Mesothelial cell of epicardium (in vitro differentiated cells): ENCODE measurements around the gene TICRR. TPM values are rescaled to one million over a fixed set of nuclear protein-coding genes. Genes with fewer than 3 reads are reported as not detected.

Experiments
- DNase-seq, 2 experiments: peaks; one replicate each; pipeline ENCODE4 v3.0.0; 2021; ENCODE audit warnings: low spot score in 2 of 2; ENCODE audit not compliant: unreplicated experiment in 2 of 2
- H3K27ac Mint-ChIP-seq: 2 replicates; pipeline ENCODE4 v1.8.0; 2021; ENCODE audit warnings: mixed read lengths
- H3K27me3 Mint-ChIP-seq: 2 replicates; pipeline ENCODE4 v1.8.0; 2021; ENCODE audit warnings: low read depth, mixed read lengths
- H3K36me3 Mint-ChIP-seq: 2 replicates; pipeline ENCODE4 v1.8.0; 2021; ENCODE audit warnings: mixed read lengths
- H3K4me1 Mint-ChIP-seq: 2 replicates; pipeline ENCODE4 v1.8.0; 2021; ENCODE audit warnings: mixed read lengths
- H3K4me3 Mint-ChIP-seq: 2 replicates; pipeline ENCODE4 v1.8.0; 2021; ENCODE audit warnings: mild to moderate bottlenecking, moderate library complexity, mixed read lengths
- H3K9me3 Mint-ChIP-seq: 2 replicates; pipeline ENCODE4 v1.8.0; 2021; ENCODE audit warnings: mixed read lengths
- CTCF ChIP-seq: fragments of 200-600 bp; sonication (generic); IDR thresholded peaks from one replicate; pipeline ENCODE4 v1.5.0; 2021; ENCODE audit warnings: antibody characterized with exemption; ENCODE audit not compliant: unreplicated experiment
- total RNA-seq: library from RNA; stranded (reverse); gene quantifications from 3 replicates; pipeline ENCODE4 v1.2.1, GENCODE V29; 2021

Gene TICRR
- total RNA-seq, 1 donor from 2014 or later = 10.2 TPM

- Mint-ChIP-seq H3K27ac (no peak overlapping the region), H3K27me3 (no peaks in the 10 kb centered on the region), H3K4me3 (no peak overlapping the region), H3K9me3 (no peaks in the 10 kb centered on the region), H3K4me1 (no peaks in the 10 kb centered on the region), H3K36me3 (peaks cover 39% of the 10 kb centered on the region)
- no peak for DNase-seq
- TF ChIP-seq CTCF = no peak
Observed at GRCh38 chr15:89625716-89626115, 50.4 kb downstream of the TICRR start.

GRCh38 chr15:89627256-89627970, 52.1 kb downstream of the TICRR start:
- Mint-ChIP-seq H3K36me3 (peaks cover 51% of the 10 kb centered on the region), H3K27ac (no peak overlapping the region), H3K4me1 (no peaks in the 10 kb centered on the region), H3K27me3 (no peaks in the 10 kb centered on the region), H3K4me3 (no peak overlapping the region), H3K9me3 (no peaks in the 10 kb centered on the region)
- TF ChIP-seq CTCF = no peak
- no peak for DNase-seq

- no peaks in the 10 kb centered on the region for H3K27me3 Mint-ChIP-seq
- H3K4me1 Mint-ChIP-seq = no peaks in the 10 kb centered on the region
- no peak for TF ChIP-seq CTCF
- no peaks in the 10 kb centered on the region for H3K9me3 Mint-ChIP-seq
- no peak overlapping the region for H3K27ac Mint-ChIP-seq
- no peak overlapping the region for H3K4me3 Mint-ChIP-seq
- peaks cover 57% of the 10 kb centered on the region for H3K36me3 Mint-ChIP-seq
- DNase-seq = no peak
Observed at GRCh38 chr15:89628301-89628700, 53.0 kb downstream of the TICRR start.

GRCh38 chr15:89628806-89629715, 53.8 kb downstream of the TICRR start:
- no peak for DNase-seq
- TF ChIP-seq CTCF = no peak
- H3K27ac Mint-ChIP-seq = no peak overlapping the region
- no peaks in the 10 kb centered on the region for H3K9me3 Mint-ChIP-seq
- H3K27me3 Mint-ChIP-seq = no peaks in the 10 kb centered on the region
- H3K36me3 Mint-ChIP-seq = peaks cover 56% of the 10 kb centered on the region
- no peak overlapping the region for H3K4me3 Mint-ChIP-seq
- H3K4me1 Mint-ChIP-seq = no peaks in the 10 kb centered on the region

GRCh38 chr15:89629829-89630228, 54.6 kb downstream of the TICRR start:
- H3K9me3 Mint-ChIP-seq = no peaks in the 10 kb centered on the region
- H3K4me1 Mint-ChIP-seq = no peaks in the 10 kb centered on the region
- H3K4me3 Mint-ChIP-seq = no peak overlapping the region
- H3K36me3 Mint-ChIP-seq = peaks cover 54% of the 10 kb centered on the region
- H3K27ac Mint-ChIP-seq = no peak overlapping the region
- no peak for DNase-seq
- TF ChIP-seq CTCF = no peak
- H3K27me3 Mint-ChIP-seq = no peaks in the 10 kb centered on the region
